OCI-LY7 (cell line): ENCODE results near the gene BOK. TPM values are rescaled to one million over a fixed set of nuclear protein-coding genes. Genes with fewer than 3 reads are reported as not detected.
"Not testable (repeated sequence)": the region's sequence is repeated elsewhere in the genome, so short reads cannot be mapped to it uniquely, and the experiment has no call there.

ENCODE experiments used
- BruUV-seq: library from RNA; stranded (reverse); fragments of 400-500 nt; replicated peaks from 2 replicates; lab custom pipeline; 2021; lab: Mats Ljungman, UMichigan
- CTCF ChIA-PET: fragments of 300-600 bp; sonication (Branson Sonifier 250); formaldehyde crosslinking; loops from one replicate; lab custom pipeline; 2022; ENCODE audit warnings: antibody characterized with exemption; ENCODE audit not compliant: unreplicated experiment; lab: Charles Lee
- POLR2A ChIA-PET: fragments of 300-600 bp; sonication (Branson Sonifier 250); formaldehyde crosslinking; loops from one replicate; lab custom pipeline; 2022; ENCODE audit warnings: antibody characterized with exemption; lab: Charles Lee
- DNase-seq: peaks from one replicate; pipeline ENCODE4 v3.0.0-alpha.2; 2015; ENCODE audit warnings: low spot score
- H2AFZ ChIP-seq: fragments of 200-600 bp; sonication (generic), shearing (Covaris generic); 2 replicates; pipeline ENCODE4 v1.6.1; 2014; ENCODE audit warnings: mild to moderate bottlenecking, antibody characterized with exemption, low read length, moderate library complexity
- H3K27ac ChIP-seq: fragments of 200-600 bp; sonication (generic); 2 replicates; pipeline ENCODE4 v1.5.1; 2014; ENCODE audit warnings: mixed run types, low read depth, mild to moderate bottlenecking, moderate library complexity, low read length, inconsistent platforms; ENCODE audit not compliant: poor library complexity, severe bottlenecking
- H3K36me3 ChIP-seq: fragments of 200-600 bp; sonication (generic); 2 replicates; pipeline ENCODE4 v1.6.1; 2014; ENCODE audit warnings: mild to moderate bottlenecking, antibody characterized with exemption, low read length, moderate library complexity, mixed read lengths; ENCODE audit not compliant: insufficient read depth
- H3K4me1 ChIP-seq: fragments of 200-600 bp; sonication (generic); 2 replicates; pipeline ENCODE4 v1.5.1; 2014; ENCODE audit warnings: mild to moderate bottlenecking, low read length; ENCODE audit not compliant: insufficient read depth, poor library complexity, severe bottlenecking
- H3K4me2 ChIP-seq: fragments of 200-600 bp; sonication (generic); 2 replicates; pipeline ENCODE4 v1.6.1; 2014; ENCODE audit warnings: mild to moderate bottlenecking, low read length
- H3K4me3 ChIP-seq: fragments of 200-600 bp; sonication (generic); 2 replicates; pipeline ENCODE4 v1.5.1; 2014; ENCODE audit warnings: mild to moderate bottlenecking, low read depth, low read length; ENCODE audit not compliant: poor library complexity, severe bottlenecking
- H3K79me2 ChIP-seq: fragments of 200-600 bp; sonication (generic); 2 replicates; pipeline ENCODE4 v1.6.1; 2016; ENCODE audit warnings: low read depth, mild to moderate bottlenecking, low read length, moderate library complexity, mixed read lengths; ENCODE audit not compliant: insufficient read depth
- H3K9me2 ChIP-seq: fragments of 200-600 bp; sonication (generic); 2 replicates; pipeline ENCODE4 v1.6.1; 2016; ENCODE audit warnings: mild to moderate bottlenecking, low read length, mixed read lengths; ENCODE audit not compliant: insufficient read depth
- H3K9me3 ChIP-seq: fragments of 200-600 bp; sonication (generic); 2 replicates; pipeline ENCODE4 v1.6.1; 2014; ENCODE audit warnings: mild to moderate bottlenecking, mixed run types, low read length, mixed read lengths
- H4K20me1 ChIP-seq: fragments of 200-600 bp; sonication (generic); 2 replicates; pipeline ENCODE4 v1.6.1; 2014; ENCODE audit warnings: mild to moderate bottlenecking, antibody characterized with exemption, low read length, moderate library complexity, mixed read lengths; ENCODE audit not compliant: insufficient read depth
- CTCF ChIP-seq: fragments of 200-600 bp; sonication (generic); conservative IDR thresholded peaks from 2 replicates; pipeline ENCODE4 v1.5.1; 2014; ENCODE audit warnings: mild to moderate bottlenecking, antibody characterized with exemption, low read length, moderate library complexity, mixed read lengths
- EZH2phosphoT487 ChIP-seq: fragments of 200-600 bp; sonication (generic); IDR thresholded peaks from 2 replicates; pipeline ENCODE4 v1.6.1; 2018; ENCODE audit warnings: low read depth, borderline replicate concordance, mild to moderate bottlenecking, mixed run types, antibody characterized with exemption, low read length, moderate library complexity, mixed read lengths
- intact Hi-C: fragments of 100-400 bp; cut with micrococcal nuclease; formaldehyde crosslinking; loops from one replicate; pipeline ENCODE4 v1.10.0; 2022; ENCODE audit not compliant: unreplicated experiment
- total RNA-seq, 2 experiments: library from RNA; depleted of rRNA in 1 of 2; stranded (reverse); fragments of >200 nt in 1 of 2; shearing (Covaris generic) in 1 of 2; gene quantifications; 2 replicates each; pipeline ENCODE4 v1.2.3, GENCODE V29; 2014 to 2022

The BOK gene
- total RNA-seq, 2 experiments from 2014 or later, result not detected

- POLR2A ChIA-PET, result no interaction called here
- Histone ChIP-seq H3K36me3 (no peaks in the 10 kb centered on the region), H3K4me3 (no peak overlapping the region), H2AFZ (no peak overlapping the region), H3K79me2 (no peaks in the 10 kb centered on the region), H4K20me1 (no peaks in the 10 kb centered on the region), H3K9me2 (no peaks in the 10 kb centered on the region), H3K27ac (no peak overlapping the region), H3K4me2 (no peak overlapping the region), H3K9me3 (no peaks in the 10 kb centered on the region), H3K4me1 (no peaks in the 10 kb centered on the region)
- CTCF ChIA-PET, result no interaction called here
- DNase-seq, result no peak
- no TSS peak for BruUV-seq
- TF ChIP-seq CTCF (no peak), EZH2phosphoT487 (no peak)
- intact Hi-C loops, result no loop called here
These were observed 38.9 kb upstream of the BOK start for GRCh38 chr2:241519669-241520068.

- no peak overlapping the region for H3K27ac ChIP-seq
- intact Hi-C loops, result no loop called here
- ChIA-PET CTCF (no interaction called here), POLR2A (interaction anchor here (0.7 kb wide), 1 partner anchor 10 kb away, joined by 4 read pairs; no protein-coding TSS in a partner anchor)
- H3K79me2 ChIP-seq, result no peaks in the 10 kb centered on the region
- H3K36me3 ChIP-seq, result no peaks in the 10 kb centered on the region
- no peaks in the 10 kb centered on the region for H3K4me1 ChIP-seq
- DNase-seq, result no peak
- no peak overlapping the region for H2AFZ ChIP-seq
- 0 out of 2 replicates have a peak, but pooled peaks cover 6% of the 10 kb centered on the region for H3K9me3 ChIP-seq
- H3K4me2 ChIP-seq, result no peak overlapping the region
- H4K20me1 ChIP-seq, result no peaks in the 10 kb centered on the region
- H3K9me2 ChIP-seq, result no peaks in the 10 kb centered on the region
- no TSS peak for BruUV-seq
- no peak overlapping the region for H3K4me3 ChIP-seq
- TF ChIP-seq EZH2phosphoT487, result no peak
- no peak for TF ChIP-seq CTCF
These were observed 36.1 kb upstream of the BOK start for GRCh38 chr2:241522477-241522876.

GRCh38 chr2:241525818-241526780 is 32.4 kb upstream of the BOK start:
- H3K4me1 ChIP-seq, H2AFZ ChIP-seq, CTCF ChIA-PET, H3K36me3 ChIP-seq, H3K4me2 ChIP-seq, DNase-seq, H3K9me3 ChIP-seq, H3K9me2 ChIP-seq, intact Hi-C loops, BruUV-seq, H3K27ac ChIP-seq, H3K4me3 ChIP-seq, H4K20me1 ChIP-seq, H3K79me2 ChIP-seq, POLR2A ChIA-PET: not testable (repeated sequence)
